ENCODE results near the gene INTS2. TPM values are rescaled to one million over a fixed set of nuclear protein-coding genes. Genes with fewer than 3 reads are reported as not detected.

The INTS2 gene
- total RNA-seq, 1 donor from 2014 or later, result 11.2 TPM

DNA sequence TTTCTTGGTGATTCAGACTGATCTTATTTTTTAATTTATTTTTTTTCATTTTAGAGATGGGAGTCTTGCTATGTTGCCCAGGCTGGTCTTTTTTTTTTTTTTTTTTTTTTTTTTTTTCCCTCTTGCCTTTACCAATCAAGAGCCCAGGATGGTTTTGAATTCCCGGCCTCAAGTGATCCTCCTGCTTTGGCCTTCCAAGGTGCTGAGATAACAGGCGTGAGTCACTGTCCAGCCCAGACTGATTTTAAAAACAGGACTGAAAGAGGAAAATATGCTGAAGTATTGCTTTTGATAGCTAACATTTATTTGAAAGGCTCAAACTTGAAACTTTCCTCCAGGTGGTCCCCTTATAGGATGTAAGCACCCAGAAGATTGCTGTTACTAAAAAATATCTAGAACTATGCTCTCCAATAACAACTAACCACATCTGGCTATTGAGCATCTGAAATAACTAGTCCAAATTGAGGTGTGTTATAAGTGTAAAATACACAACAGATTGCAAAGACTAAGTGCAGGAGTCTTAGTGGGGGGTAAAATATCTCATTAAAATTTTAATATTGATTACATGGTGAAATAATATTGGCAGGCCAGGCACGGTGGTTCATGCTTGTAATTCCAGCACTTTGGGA lies 48.7 kb downstream of the INTS2 start:
- no peaks in the 10 kb centered on the region for H3K9me3 Mint-ChIP-seq (ENCODE audit: unreplicated experiment)
- H3K36me3 Mint-ChIP-seq (ENCODE audit: unreplicated experiment), result peaks cover 19% of the 10 kb centered on the region
- H3K27ac Mint-ChIP-seq (ENCODE audit: unreplicated experiment), result no peak overlapping the region
- no peaks in the 10 kb centered on the region for H3K27me3 Mint-ChIP-seq (ENCODE audit: unreplicated experiment)
- TF ChIP-seq, protein P1, sequence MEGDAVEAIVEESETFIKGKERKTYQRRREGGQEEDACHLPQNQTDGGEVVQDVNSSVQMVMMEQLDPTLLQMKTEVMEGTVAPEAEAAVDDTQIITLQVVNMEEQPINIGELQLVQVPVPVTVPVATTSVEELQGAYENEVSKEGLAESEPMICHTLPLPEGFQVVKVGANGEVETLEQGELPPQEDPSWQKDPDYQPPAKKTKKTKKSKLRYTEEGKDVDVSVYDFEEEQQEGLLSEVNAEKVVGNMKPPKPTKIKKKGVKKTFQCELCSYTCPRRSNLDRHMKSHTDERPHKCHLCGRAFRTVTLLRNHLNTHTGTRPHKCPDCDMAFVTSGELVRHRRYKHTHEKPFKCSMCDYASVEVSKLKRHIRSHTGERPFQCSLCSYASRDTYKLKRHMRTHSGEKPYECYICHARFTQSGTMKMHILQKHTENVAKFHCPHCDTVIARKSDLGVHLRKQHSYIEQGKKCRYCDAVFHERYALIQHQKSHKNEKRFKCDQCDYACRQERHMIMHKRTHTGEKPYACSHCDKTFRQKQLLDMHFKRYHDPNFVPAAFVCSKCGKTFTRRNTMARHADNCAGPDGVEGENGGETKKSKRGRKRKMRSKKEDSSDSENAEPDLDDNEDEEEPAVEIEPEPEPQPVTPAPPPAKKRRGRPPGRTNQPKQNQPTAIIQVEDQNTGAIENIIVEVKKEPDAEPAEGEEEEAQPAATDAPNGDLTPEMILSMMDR (IDR thresholded peaks at IDR 0.05), result no peak
- H3K4me3 Mint-ChIP-seq (ENCODE audit: unreplicated experiment), result no peak overlapping the region
- H3K4me1 Mint-ChIP-seq (ENCODE audit: unreplicated experiment), result no peaks in the 10 kb centered on the region
- no peak for DNase-seq (ENCODE audit: extremely low spot score, unreplicated experiment)

DNA sequence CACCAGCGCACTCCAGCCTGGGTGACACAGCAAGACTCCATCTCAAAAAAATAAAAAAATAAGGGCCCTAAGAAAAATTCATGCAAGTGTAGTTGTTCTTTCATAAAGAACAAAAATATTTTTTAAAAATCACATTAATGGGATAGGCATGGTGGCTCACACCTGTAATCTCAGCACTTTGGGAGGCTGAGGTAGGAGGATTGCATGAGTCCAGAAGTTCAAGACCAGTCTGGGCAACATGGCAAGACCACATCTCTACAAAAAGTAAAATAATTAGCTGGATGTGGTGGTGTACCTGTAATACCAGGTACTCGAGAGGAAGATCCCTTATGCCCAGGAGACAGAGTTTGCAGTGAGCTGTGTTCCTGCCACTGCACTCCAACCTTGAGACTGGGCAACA lies 49.3 kb downstream of the INTS2 start:
- H3K4me3 Mint-ChIP-seq (ENCODE audit: unreplicated experiment), result no peak overlapping the region
- H3K27me3 Mint-ChIP-seq (ENCODE audit: unreplicated experiment), result no peaks in the 10 kb centered on the region
- no peaks in the 10 kb centered on the region for H3K9me3 Mint-ChIP-seq (ENCODE audit: unreplicated experiment)
- H3K27ac Mint-ChIP-seq (ENCODE audit: unreplicated experiment), result no peak overlapping the region
- DNase-seq (ENCODE audit: extremely low spot score, unreplicated experiment), result no peak
- TF ChIP-seq, protein P1 (IDR thresholded peaks at IDR 0.05), result no peak
- H3K36me3 Mint-ChIP-seq (ENCODE audit: unreplicated experiment), result peaks cover 24% of the 10 kb centered on the region
- H3K4me1 Mint-ChIP-seq (ENCODE audit: unreplicated experiment), result no peaks in the 10 kb centered on the region

DNA sequence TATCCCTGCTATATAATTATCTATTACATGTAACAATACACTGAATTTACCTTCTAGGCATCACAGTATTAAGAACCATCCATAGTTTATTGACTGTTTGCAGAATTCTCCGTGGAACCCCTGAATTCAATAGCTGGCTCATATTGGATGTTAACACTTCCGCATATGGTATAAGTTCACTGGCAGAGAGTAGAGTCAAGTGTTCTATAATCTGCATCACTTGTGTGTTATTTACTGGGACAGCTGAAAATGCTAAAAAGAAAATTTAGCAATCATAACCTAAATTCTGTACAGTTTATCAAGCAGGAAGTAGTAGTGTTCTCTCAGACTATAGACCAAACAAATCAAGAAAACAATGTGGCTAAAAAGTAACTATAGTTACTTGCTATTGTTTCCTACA lies 49.9 kb downstream of the INTS2 start:
- Mint-ChIP-seq H3K4me3 (ENCODE audit: unreplicated experiment) (no peak overlapping the region), H3K9me3 (ENCODE audit: unreplicated experiment) (no peaks in the 10 kb centered on the region), H3K27ac (ENCODE audit: unreplicated experiment) (no peak overlapping the region), H3K27me3 (ENCODE audit: unreplicated experiment) (no peaks in the 10 kb centered on the region), H3K36me3 (ENCODE audit: unreplicated experiment) (peaks cover 22% of the 10 kb centered on the region), H3K4me1 (ENCODE audit: unreplicated experiment) (no peaks in the 10 kb centered on the region)
- DNase-seq (ENCODE audit: extremely low spot score, unreplicated experiment), result no peak
- TF ChIP-seq, protein P1 (IDR thresholded peaks at IDR 0.05), result no peak

DNA sequence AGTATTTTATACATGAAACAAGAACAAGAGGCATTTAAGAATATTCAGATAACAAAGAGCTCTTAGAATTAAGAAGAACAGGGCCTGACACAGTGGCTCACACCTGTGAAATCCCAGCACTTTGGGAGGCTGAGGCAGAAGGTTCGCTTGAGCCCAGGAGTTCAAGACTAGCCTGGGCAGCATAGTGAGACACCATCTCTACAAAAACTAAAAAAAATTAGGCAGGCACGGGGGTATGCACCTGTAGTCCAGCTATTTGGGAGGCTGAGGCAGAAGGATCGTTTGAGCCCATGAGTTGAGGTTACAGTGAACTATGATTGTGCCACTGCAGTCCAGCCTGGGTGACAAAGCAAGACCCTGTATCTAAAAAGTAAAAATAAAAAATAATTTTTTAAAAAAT lies 52.0 kb downstream of the INTS2 start:
- Mint-ChIP-seq H3K27me3 (ENCODE audit: unreplicated experiment) (no peaks in the 10 kb centered on the region), H3K4me1 (ENCODE audit: unreplicated experiment) (no peaks in the 10 kb centered on the region), H3K36me3 (ENCODE audit: unreplicated experiment) (peaks cover 23% of the 10 kb centered on the region), H3K4me3 (ENCODE audit: unreplicated experiment) (no peak overlapping the region), H3K27ac (ENCODE audit: unreplicated experiment) (no peak overlapping the region), H3K9me3 (ENCODE audit: unreplicated experiment) (no peaks in the 10 kb centered on the region)
- no peak for DNase-seq (ENCODE audit: extremely low spot score, unreplicated experiment)
- TF ChIP-seq, protein P1 (IDR thresholded peaks at IDR 0.05), result no peak

DNA sequence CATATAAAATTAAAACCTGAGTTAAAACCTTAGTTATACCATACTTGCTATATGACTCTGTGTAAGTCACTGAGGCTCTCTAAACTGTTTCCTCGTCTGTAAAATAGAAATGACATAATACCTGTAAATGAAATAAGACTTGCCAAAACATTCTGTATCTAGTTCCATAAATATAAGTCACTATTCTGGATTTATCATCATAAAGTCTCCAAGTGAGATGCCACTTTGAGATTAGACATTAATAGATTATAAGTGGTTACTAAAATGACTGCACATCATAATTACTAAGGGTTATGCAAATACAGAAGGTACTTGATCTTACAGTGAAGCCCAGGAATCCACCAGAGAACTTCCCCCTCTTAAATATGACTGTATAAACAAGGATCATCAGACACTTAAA lies 52.5 kb downstream of the INTS2 start:
- H3K36me3 Mint-ChIP-seq (ENCODE audit: unreplicated experiment), result peaks cover 26% of the 10 kb centered on the region
- no peak for DNase-seq (ENCODE audit: extremely low spot score, unreplicated experiment)

More for the DNA sequence above, 52.5 kb downstream of the INTS2 start:
- TF ChIP-seq, protein P1 (IDR thresholded peaks at IDR 0.05), result no peak
- Mint-ChIP-seq H3K9me3 (ENCODE audit: unreplicated experiment) (no peaks in the 10 kb centered on the region), H3K27ac (ENCODE audit: unreplicated experiment) (no peak overlapping the region), H3K4me1 (ENCODE audit: unreplicated experiment) (no peaks in the 10 kb centered on the region), H3K4me3 (ENCODE audit: unreplicated experiment) (no peak overlapping the region), H3K27me3 (ENCODE audit: unreplicated experiment) (no peaks in the 10 kb centered on the region)
